Testis (tissue), 2 donors: ENCODE data around the gene NRG2.

Experiments used
- CTCF ChIP-seq, 3 experiments: fragments of 450-650 bp in 2 of 3; fragments of 200-600 bp in 1 of 3; sonication (generic) in 1 of 3; IDR thresholded peaks; one replicate each; pipeline ENCODE4 v1.5.1; 2016 to 2019; ENCODE audit warnings: antibody characterized with exemption in 3 of 3, mild to moderate bottlenecking in 2 of 3, moderate library complexity in 1 of 3
- POLR2A ChIP-seq: fragments of 450-650 bp; IDR thresholded peaks from one replicate; pipeline ENCODE4 v1.6.1; 2017; ENCODE audit warnings: antibody characterized with exemption, mild to moderate bottlenecking, moderate library complexity

- no peak for TF ChIP-seq CTCF (IDR thresholded peaks at IDR 0.05)
- TF ChIP-seq POLR2A, result no peak
Measured at GRCh38 chr5:139806726-139807646, 236.1 kb downstream of the NRG2 start.
